Panc1 (cell line): ENCODE measurements around the gene GLE1. TPM values are rescaled to one million over a fixed set of nuclear protein-coding genes. Genes with fewer than 3 reads are reported as not detected.

Source experiments
- ATAC-seq: fragments of 200-7000 bp; cut with Tn5 transposase; 2 replicates; pipeline ENCODE4 v1.9.1; 2020; ENCODE audit warnings: mild to moderate bottlenecking, moderate library complexity
- BruUV-seq: library from RNA; stranded (reverse); fragments of 400-500 nt; replicated peaks from 2 replicates; lab custom pipeline; 2021; lab: Mats Ljungman, UMichigan
- CTCF ChIA-PET: fragments of 300-600 bp; sonication (Branson Sonifier 250); formaldehyde crosslinking; loops from one replicate; lab custom pipeline; 2022; ENCODE audit warnings: antibody characterized with exemption; lab: Charles Lee
- POLR2A ChIA-PET: fragments of 300-600 bp; sonication (Branson Sonifier 250); formaldehyde crosslinking; loops from one replicate; lab custom pipeline; 2022; ENCODE audit warnings: antibody characterized with exemption; lab: Charles Lee
- DNase-seq: peaks from one replicate; pipeline ENCODE4 v3.0.0-alpha.2; 2010; ENCODE audit warnings: low read depth, low spot score
- H3K27ac ChIP-seq: 2 replicates; pipeline ENCODE4 v1.5.1; 2011; ENCODE audit warnings: mild to moderate bottlenecking, low read length, inconsistent platforms
- H3K27me3 ChIP-seq: fragments of 200-500 bp; sonication (Bioruptor generic); 2 replicates; pipeline ENCODE4 v1.6.0; 2014; ENCODE audit warnings: low read length, inconsistent platforms; ENCODE audit not compliant: control insufficient read depth, insufficient read depth
- H3K36me3 ChIP-seq: fragments of 200-500 bp; sonication (Bioruptor generic); 2 replicates; pipeline ENCODE4 v1.5.1; 2014; ENCODE audit warnings: inconsistent platforms, mild to moderate bottlenecking, low read length, moderate library complexity; ENCODE audit not compliant: control insufficient read depth, insufficient read depth
- H3K4me1 ChIP-seq: 2 replicates; pipeline ENCODE4 v1.5.1; 2011; ENCODE audit warnings: inconsistent platforms, mild to moderate bottlenecking, low read length, moderate library complexity; ENCODE audit not compliant: control insufficient read depth, insufficient read depth
- H3K4me3 ChIP-seq, 2 experiments: 2 replicates each; pipeline ENCODE4 v1.5.1; 2011 to 2012; ENCODE audit warnings: low read depth in 2 of 2, low read length in 2 of 2, mild to moderate bottlenecking in 2 of 2, inconsistent platforms in 1 of 2, moderate library complexity in 1 of 2
- H3K9me3 ChIP-seq: fragments of 200-500 bp; sonication (Bioruptor generic); 2 replicates; pipeline ENCODE4 v1.5.1; 2014; ENCODE audit warnings: low read depth, mild to moderate bottlenecking, inconsistent platforms, low read length, moderate library complexity; ENCODE audit not compliant: control insufficient read depth, insufficient read depth
- CTCF ChIP-seq: fragments of 450-650 bp; IDR thresholded peaks from 2 replicates; pipeline ENCODE4 v1.5.1; 2017; ENCODE audit warnings: mild to moderate bottlenecking
- POLR2AphosphoS5 ChIP-seq: IDR thresholded peaks from 2 replicates; pipeline ENCODE4 v1.6.1; 2012; ENCODE audit warnings: mild to moderate bottlenecking, low read depth, low read length, moderate library complexity
- SIN3A ChIP-seq: IDR thresholded peaks from 2 replicates; pipeline ENCODE4 v1.6.1; 2012; ENCODE audit warnings: low read depth, mild to moderate bottlenecking, low read length, moderate library complexity, borderline replicate concordance; ENCODE audit not compliant: insufficient read depth
- TCF7L2 ChIP-seq: IDR thresholded peaks from 2 replicates; pipeline ENCODE4 v1.6.1; 2011; ENCODE audit warnings: mild to moderate bottlenecking, low read depth, low read length, inconsistent platforms
- in situ Hi-C: cut with HindIII; loops from 2 replicates; pipeline ENCODE4 v1.10.0; 2016; ENCODE audit warnings: low sequenced_read_pairs, low pct_unique_long_range_greater_than_20kb
- intact Hi-C: fragments of 100-400 bp; cut with micrococcal nuclease; formaldehyde crosslinking; loops from one replicate; pipeline ENCODE4 v1.10.0; 2022; ENCODE audit not compliant: unreplicated experiment
- total RNA-seq: library from RNA; stranded (reverse); gene quantifications from one replicate; pipeline ENCODE4 v1.2.1, GENCODE V29; 2021; ENCODE audit not compliant: unreplicated experiment
- TF ChIP-seq, protein P1 (sequence below), 2 experiments: IDR thresholded peaks; 2 replicates each; pipeline ENCODE4 v1.6.1; 2011 to 2012; ENCODE audit warnings: low read depth in 2 of 2, control low read depth in 1 of 2, low read length in 1 of 2, mild to moderate bottlenecking in 1 of 2, moderate library complexity in 1 of 2; ENCODE audit not compliant: insufficient read depth in 1 of 2

GLE1 gene
- total RNA-seq, 1 experiment from 2014 or later = 25.9 TPM

DNA sequence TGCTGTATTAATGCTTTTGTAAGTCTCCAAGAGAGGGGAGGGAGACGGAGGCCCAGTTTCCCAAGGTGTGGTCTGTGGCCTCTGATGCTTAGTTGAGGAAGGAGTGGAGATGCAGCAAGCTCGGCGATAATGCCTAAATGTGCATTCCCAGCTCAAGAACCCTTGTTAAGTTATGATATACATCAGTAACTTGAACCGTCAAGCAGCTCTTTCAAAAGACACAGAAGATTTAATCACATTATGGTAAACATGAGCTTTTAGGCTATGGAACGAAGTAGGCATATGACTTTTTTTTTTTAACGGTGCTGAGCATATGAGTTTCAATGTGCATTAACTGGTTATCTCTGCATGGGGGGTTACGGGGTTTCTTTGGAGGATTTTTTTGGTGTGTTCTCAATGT, 22.3 kb upstream of the GLE1 start:
- intact Hi-C loops (no loop called here), in situ Hi-C loops (no loop called here)
- H3K9me3 ChIP-seq = no peaks in the 10 kb centered on the region
- H3K4me3 ChIP-seq = no peak overlapping the region
- BruUV-seq = no TSS peak
- H3K27ac ChIP-seq = no peak overlapping the region
- no peaks in the 10 kb centered on the region for H3K4me1 ChIP-seq
- TF ChIP-seq CTCF = no peak
- TF ChIP-seq SIN3A = no peak
- TF ChIP-seq TCF7L2 = no peak
- TF ChIP-seq, protein P1, sequence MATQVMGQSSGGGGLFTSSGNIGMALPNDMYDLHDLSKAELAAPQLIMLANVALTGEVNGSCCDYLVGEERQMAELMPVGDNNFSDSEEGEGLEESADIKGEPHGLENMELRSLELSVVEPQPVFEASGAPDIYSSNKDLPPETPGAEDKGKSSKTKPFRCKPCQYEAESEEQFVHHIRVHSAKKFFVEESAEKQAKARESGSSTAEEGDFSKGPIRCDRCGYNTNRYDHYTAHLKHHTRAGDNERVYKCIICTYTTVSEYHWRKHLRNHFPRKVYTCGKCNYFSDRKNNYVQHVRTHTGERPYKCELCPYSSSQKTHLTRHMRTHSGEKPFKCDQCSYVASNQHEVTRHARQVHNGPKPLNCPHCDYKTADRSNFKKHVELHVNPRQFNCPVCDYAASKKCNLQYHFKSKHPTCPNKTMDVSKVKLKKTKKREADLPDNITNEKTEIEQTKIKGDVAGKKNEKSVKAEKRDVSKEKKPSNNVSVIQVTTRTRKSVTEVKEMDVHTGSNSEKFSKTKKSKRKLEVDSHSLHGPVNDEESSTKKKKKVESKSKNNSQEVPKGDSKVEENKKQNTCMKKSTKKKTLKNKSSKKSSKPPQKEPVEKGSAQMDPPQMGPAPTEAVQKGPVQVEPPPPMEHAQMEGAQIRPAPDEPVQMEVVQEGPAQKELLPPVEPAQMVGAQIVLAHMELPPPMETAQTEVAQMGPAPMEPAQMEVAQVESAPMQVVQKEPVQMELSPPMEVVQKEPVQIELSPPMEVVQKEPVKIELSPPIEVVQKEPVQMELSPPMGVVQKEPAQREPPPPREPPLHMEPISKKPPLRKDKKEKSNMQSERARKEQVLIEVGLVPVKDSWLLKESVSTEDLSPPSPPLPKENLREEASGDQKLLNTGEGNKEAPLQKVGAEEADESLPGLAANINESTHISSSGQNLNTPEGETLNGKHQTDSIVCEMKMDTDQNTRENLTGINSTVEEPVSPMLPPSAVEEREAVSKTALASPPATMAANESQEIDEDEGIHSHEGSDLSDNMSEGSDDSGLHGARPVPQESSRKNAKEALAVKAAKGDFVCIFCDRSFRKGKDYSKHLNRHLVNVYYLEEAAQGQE (IDR thresholded peaks at IDR 0.05; ENCODE audit: insufficient read depth in 1 of 2, low read depth in 2 of 2, low read length in 1 of 2) = no peak
- TF ChIP-seq POLR2AphosphoS5 = no peak
- POLR2A ChIA-PET = no interaction called here
- H3K36me3 ChIP-seq = peaks cover 8% of the 10 kb centered on the region
- DNase-seq (no peak), ATAC-seq (no peak)
- H3K27me3 ChIP-seq = no peaks in the 10 kb centered on the region
- CTCF ChIA-PET = no interaction called here

- no peak overlapping the region for H3K4me3 ChIP-seq
- ATAC-seq (no peak), DNase-seq (no peak)
- H3K9me3 ChIP-seq = no peaks in the 10 kb centered on the region
- TF ChIP-seq, protein P1 (IDR thresholded peaks at IDR 0.05; ENCODE audit: insufficient read depth in 1 of 2, low read depth in 2 of 2, low read length in 1 of 2) = no peak
- TF ChIP-seq TCF7L2 = no peak
- TF ChIP-seq SIN3A = no peak
- TF ChIP-seq CTCF = no peak
- no peak for TF ChIP-seq POLR2AphosphoS5
- H3K4me1 ChIP-seq = no peaks in the 10 kb centered on the region
- intact Hi-C loops = no loop called here
- CTCF ChIA-PET = no interaction called here
- no peak overlapping the region for H3K27ac ChIP-seq
- H3K27me3 ChIP-seq = no peaks in the 10 kb centered on the region
- in situ Hi-C loops = no loop called here
- BruUV-seq = no TSS peak
- H3K36me3 ChIP-seq = peaks cover 8% of the 10 kb centered on the region
- POLR2A ChIA-PET = no interaction called here
Observed at GRCh38 chr9:128484686-128485413, 19.7 kb upstream of the GLE1 start.
